Measurements from ENCODE around the gene CD7.
"Not testable (repeated sequence)": the region's sequence is repeated elsewhere in the genome, so short reads cannot be mapped to it uniquely, and the experiment has no call there.

Gene CD7

GRCh38 chr17:82351254-82351712 is 33.9 kb upstream of the CD7 start:
- no peak for TF ChIP-seq CTCF (IDR thresholded peaks at IDR 0.05; ENCODE audit: low read depth, low read length, missing control alignments)
- no peak for DNase-seq (ENCODE audit: low read depth)
- no peak overlapping the region for H3K4me3 ChIP-seq (ENCODE audit: low read depth, low read length)
- in situ Hi-C loops (cut with HindIII; ENCODE audit: low sequenced_read_pairs) = no loop called here

- DNase-seq (ENCODE audit: low read depth) = no peak
- no peak for TF ChIP-seq CTCF (IDR thresholded peaks at IDR 0.05; ENCODE audit: low read depth, low read length, missing control alignments)
- no peak overlapping the region for H3K4me3 ChIP-seq (ENCODE audit: low read depth, low read length)
- in situ Hi-C loops (cut with HindIII; ENCODE audit: low sequenced_read_pairs) = no loop called here
Observed at GRCh38 chr17:82350182-82351030, 33.0 kb upstream of the CD7 start.

- no peak for TF ChIP-seq CTCF (IDR thresholded peaks at IDR 0.05; ENCODE audit: low read depth, low read length, missing control alignments)
- in situ Hi-C loops (cut with HindIII; ENCODE audit: low sequenced_read_pairs) = loop anchor here (10.0 kb wide), 1 partner anchor 66 kb away; the partner anchor contains the start of genes HEXD and OGFOD3
- H3K4me3 ChIP-seq (ENCODE audit: low read depth, low read length) = no peak overlapping the region
- DNase-seq (ENCODE audit: low read depth) = no peak
Observed at GRCh38 chr17:82349287-82349701, 31.9 kb upstream of the CD7 start.

DNA sequence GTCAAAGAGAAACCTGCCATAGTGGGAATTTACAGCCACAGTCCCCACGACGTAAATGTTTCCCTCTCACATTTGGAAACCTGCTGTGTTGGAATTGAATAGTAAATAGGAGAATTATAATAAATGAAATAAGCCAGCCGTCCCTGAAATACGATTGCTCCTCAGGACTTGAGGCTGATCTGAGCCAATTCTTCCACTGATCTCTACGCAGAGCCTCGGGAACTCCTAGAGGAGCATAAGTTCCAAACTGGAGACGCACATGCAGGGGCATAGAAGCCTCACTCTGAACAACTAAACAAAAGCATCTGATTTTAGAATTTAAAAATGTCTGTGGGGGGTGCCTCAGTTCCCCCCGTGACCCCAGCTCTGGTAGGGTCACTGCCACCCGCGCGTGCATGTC is 31.5 kb upstream of the CD7 start:
- H3K4me3 ChIP-seq (ENCODE audit: low read depth, low read length) = no peak overlapping the region
- no peak for DNase-seq (ENCODE audit: low read depth)
- no peak for TF ChIP-seq CTCF (IDR thresholded peaks at IDR 0.05; ENCODE audit: low read depth, low read length, missing control alignments)
- in situ Hi-C loops (cut with HindIII; ENCODE audit: low sequenced_read_pairs) = loop anchor here (10.0 kb wide), 1 partner anchor 66 kb away; the partner anchor contains the start of genes HEXD and OGFOD3

- DNase-seq (ENCODE audit: low read depth) = no peak
- in situ Hi-C loops (cut with HindIII; ENCODE audit: low sequenced_read_pairs) = loop anchor here (10.0 kb wide), 1 partner anchor 66 kb away; the partner anchor contains the start of genes HEXD and OGFOD3
- TF ChIP-seq CTCF (IDR thresholded peaks at IDR 0.05; ENCODE audit: low read depth, low read length, missing control alignments) = no peak
- H3K4me3 ChIP-seq (ENCODE audit: low read depth, low read length) = no peak overlapping the region
Observed at GRCh38 chr17:82348434-82348833, 31.0 kb upstream of the CD7 start.

GRCh38 chr17:82347994-82348393 is 30.6 kb upstream of the CD7 start:
- DNase-seq (ENCODE audit: low read depth); H3K4me3 ChIP-seq (ENCODE audit: low read depth, low read length): not testable (repeated sequence)
- in situ Hi-C loops (cut with HindIII; ENCODE audit: low sequenced_read_pairs) = loop anchor here (10.0 kb wide), 1 partner anchor 67 kb away; the partner anchor contains the start of genes HEXD and OGFOD3
